Stimulated activated CD4-positive, alpha-beta T cell treated with anti-CD3 and anti-CD28 coated beads, Interleukin-1b, Interleukin-23, amount 100 ng/mL, for 48 hours (primary cell): Measurements from ENCODE around the gene SPTB.
"Not testable (repeated sequence)": the region's sequence is repeated elsewhere in the genome, so short reads cannot be mapped to it uniquely, and the experiment has no call there.

Experiments used
- DNase-seq: peaks from one replicate; pipeline ENCODE4 v3.0.0-alpha.2; 2020

The SPTB gene

GRCh38 chr14:64815257-64815656 is 64.5 kb downstream of the SPTB start:
- DNase-seq: no peak

GRCh38 chr14:64812412-64812811 is 67.3 kb downstream of the SPTB start:
- peak; percentile 42 for DNase-seq

- DNase-seq: no peak
Observed at GRCh38 chr14:64811676-64812075, 68.0 kb downstream of the SPTB start.

GRCh38 chr14:64808449-64808848 is 71.3 kb downstream of the SPTB start:
- DNase-seq: no peak

GRCh38 chr14:64807551-64807950 is 72.2 kb downstream of the SPTB start:
- DNase-seq: no peak

GRCh38 chr14:64806862-64807495 is 72.7 kb downstream of the SPTB start:
- no peak for DNase-seq

GRCh38 chr14:64806202-64806861 is 73.4 kb downstream of the SPTB start:
- DNase-seq: no peak

GRCh38 chr14:64805646-64806045 is 74.1 kb downstream of the SPTB start:
- DNase-seq: not testable (repeated sequence)

GRCh38 chr14:64804754-64805260 is 74.9 kb downstream of the SPTB start:
- DNase-seq: no peak

GRCh38 chr14:64801800-64802199 is 77.9 kb downstream of the SPTB start:
- no peak for DNase-seq

GRCh38 chr14:64801046-64801445 is 78.7 kb downstream of the SPTB start:
- no peak for DNase-seq

- DNase-seq: peak; percentile 12
Observed at GRCh38 chr14:64800000-64800399, 79.7 kb downstream of the SPTB start.

GRCh38 chr14:64799555-64799954 is 80.2 kb downstream of the SPTB start:
- DNase-seq: no peak

- no peak for DNase-seq
Observed at GRCh38 chr14:64796369-64796768, 83.3 kb downstream of the SPTB start.

- DNase-seq: no peak
Observed at GRCh38 chr14:64795921-64796320, 83.8 kb downstream of the SPTB start.

GRCh38 chr14:64795211-64795610 is 84.5 kb downstream of the SPTB start:
- no peak for DNase-seq

- no peak for DNase-seq
Observed at GRCh38 chr14:64792871-64793560, 86.7 kb downstream of the SPTB start.

- no peak for DNase-seq
Observed at GRCh38 chr14:64792231-64792630, 87.5 kb downstream of the SPTB start.

- DNase-seq: no peak
Observed at GRCh38 chr14:64790478-64790877, 89.2 kb downstream of the SPTB start.

GRCh38 chr14:64789696-64790095 is 90.0 kb downstream of the SPTB start:
- no peak for DNase-seq

GRCh38 chr14:64788706-64789105 is 91.0 kb downstream of the SPTB start:
- DNase-seq: no peak

GRCh38 chr14:64787619-64788018 is 92.1 kb downstream of the SPTB start:
- no peak for DNase-seq

- no peak for DNase-seq
Observed at GRCh38 chr14:64786296-64787149, 93.2 kb downstream of the SPTB start.
